ENCODE measurements around the gene ACTG2.

The ACTG2 gene

DNA sequence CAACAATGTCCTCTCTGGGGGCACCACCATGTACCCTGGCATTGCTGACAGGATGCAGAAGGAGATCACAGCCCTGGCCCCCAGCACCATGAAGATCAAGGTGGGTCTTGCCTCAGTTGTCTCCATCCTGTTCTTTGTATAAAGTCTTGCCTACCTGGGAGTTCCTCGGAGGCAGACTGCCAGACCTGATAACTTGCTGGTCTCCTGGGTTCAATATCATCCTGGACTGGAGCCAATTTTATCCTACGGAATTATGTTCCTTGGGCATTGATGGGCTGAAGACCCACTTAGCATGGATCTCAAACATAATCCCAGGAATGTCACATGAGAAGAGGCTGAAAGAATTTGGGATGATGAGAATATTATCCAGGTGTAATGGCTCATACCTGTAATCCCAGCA is 23.9 kb downstream of the ACTG2 start:
- TF ChIP-seq, protein P1, sequence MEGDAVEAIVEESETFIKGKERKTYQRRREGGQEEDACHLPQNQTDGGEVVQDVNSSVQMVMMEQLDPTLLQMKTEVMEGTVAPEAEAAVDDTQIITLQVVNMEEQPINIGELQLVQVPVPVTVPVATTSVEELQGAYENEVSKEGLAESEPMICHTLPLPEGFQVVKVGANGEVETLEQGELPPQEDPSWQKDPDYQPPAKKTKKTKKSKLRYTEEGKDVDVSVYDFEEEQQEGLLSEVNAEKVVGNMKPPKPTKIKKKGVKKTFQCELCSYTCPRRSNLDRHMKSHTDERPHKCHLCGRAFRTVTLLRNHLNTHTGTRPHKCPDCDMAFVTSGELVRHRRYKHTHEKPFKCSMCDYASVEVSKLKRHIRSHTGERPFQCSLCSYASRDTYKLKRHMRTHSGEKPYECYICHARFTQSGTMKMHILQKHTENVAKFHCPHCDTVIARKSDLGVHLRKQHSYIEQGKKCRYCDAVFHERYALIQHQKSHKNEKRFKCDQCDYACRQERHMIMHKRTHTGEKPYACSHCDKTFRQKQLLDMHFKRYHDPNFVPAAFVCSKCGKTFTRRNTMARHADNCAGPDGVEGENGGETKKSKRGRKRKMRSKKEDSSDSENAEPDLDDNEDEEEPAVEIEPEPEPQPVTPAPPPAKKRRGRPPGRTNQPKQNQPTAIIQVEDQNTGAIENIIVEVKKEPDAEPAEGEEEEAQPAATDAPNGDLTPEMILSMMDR (IDR thresholded peaks at IDR 0.05): no peak
- no peak for TF ChIP-seq ZFX (IDR thresholded peaks at IDR 0.05; ENCODE audit: borderline replicate concordance)
- no peak overlapping the region for H3K27ac ChIP-seq

DNA sequence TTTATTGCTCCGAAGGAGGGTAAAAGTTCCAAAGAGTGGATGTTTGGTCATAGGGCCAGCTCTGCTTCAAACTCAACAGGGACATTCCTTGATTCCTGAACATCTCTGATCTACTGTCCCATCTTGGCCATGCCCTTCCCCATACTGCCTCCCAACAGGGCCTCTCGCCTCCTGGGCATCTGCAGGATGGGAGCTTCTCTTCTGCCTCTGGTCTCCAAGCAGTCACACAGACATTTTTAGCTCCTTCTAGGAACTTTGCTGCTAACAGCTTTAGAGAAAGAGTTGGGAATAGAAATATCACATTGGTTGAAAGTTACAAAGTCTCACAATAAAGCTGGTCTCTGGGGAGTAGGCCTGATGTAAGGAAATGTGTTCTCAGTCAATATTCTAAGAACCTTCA is 24.5 kb downstream of the ACTG2 start:
- TF ChIP-seq ZFX (IDR thresholded peaks at IDR 0.05; ENCODE audit: borderline replicate concordance): no peak
- TF ChIP-seq, protein P1 (IDR thresholded peaks at IDR 0.05): no peak
- no peak overlapping the region for H3K27ac ChIP-seq

DNA sequence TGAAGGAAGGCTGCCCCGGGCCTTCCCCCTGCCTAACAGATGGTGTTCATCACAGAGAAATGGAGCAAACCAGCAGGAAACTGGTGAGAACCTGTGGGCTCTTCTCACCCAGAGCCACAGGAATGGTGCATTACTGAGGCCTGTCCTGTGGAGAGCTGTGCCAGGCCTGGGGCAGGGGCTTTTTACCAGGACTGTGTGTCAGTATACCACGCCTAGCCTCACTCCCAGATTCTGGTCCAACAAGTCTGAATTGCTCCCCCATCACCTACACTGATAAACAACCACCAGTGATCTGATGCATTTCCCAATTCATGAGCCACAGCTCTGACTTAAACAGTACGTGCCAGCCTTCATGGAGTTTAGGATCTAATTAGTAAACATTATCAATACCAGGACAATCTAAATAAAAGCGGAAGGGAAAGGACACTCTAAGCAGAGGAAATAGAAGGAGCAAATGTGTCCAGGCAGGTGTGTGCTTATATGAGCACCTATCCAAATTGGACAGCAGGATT is 24.9 kb downstream of the ACTG2 start:
- H3K27ac ChIP-seq: no peak overlapping the region
- TF ChIP-seq ZFX (IDR thresholded peaks at IDR 0.05; ENCODE audit: borderline replicate concordance): no peak
- TF ChIP-seq, protein P1 (IDR thresholded peaks at IDR 0.05): no peak

DNA sequence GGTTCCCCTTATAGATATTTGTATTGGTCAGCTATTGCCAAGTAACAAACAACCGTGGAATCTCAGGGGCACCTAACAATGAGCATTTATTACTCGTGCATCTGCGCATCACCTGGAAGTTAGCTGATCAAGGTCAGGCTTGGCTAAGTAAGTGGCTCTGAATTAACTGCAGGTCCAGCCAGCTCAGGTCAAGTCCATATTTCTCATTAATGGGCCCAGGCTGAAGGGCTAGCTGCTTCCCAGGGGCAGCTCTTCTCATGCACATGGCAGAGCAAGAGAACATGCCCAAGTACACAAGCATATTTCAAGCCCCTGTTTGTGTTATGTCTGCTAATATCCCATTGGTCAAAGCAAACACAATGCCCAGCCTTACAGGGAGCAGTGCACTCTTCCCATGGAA is 26.0 kb downstream of the ACTG2 start:
- no peak overlapping the region for H3K27ac ChIP-seq
- no peak for TF ChIP-seq ZFX (IDR thresholded peaks at IDR 0.05; ENCODE audit: borderline replicate concordance)
- TF ChIP-seq, protein P1 (IDR thresholded peaks at IDR 0.05): no peak

DNA sequence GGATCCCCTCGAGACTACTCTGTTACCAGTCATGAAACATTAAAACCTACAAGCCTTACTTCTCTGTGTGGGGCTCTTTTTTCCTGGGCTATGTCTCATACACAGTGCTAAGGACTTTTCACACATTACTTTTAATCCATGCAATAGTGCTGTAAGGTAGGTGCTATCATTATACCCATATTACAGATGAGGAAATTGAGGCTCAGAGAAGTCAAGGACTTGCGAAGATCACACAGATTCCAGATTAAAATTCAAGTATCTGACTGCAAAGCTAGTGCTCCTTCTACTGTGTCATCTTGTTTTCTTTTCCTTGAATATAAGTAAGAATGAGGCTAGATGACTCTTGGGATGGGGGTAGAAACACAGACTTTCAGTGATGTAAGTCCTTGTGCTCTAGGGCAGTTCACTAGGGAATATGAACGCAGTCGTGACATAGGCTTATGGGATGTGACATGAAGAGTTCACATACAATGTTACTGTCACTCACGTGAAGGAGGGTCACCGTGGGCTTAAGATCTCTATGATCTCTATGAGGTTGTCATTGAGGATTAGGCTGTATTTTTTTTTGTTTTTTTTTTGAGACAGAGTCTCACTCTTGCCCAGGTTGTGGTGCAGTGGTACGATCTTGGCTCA is 26.9 kb downstream of the ACTG2 start:
- H3K27ac ChIP-seq: no peak overlapping the region
- TF ChIP-seq, protein P1 (IDR thresholded peaks at IDR 0.05): no peak
- no peak for TF ChIP-seq ZFX (IDR thresholded peaks at IDR 0.05; ENCODE audit: borderline replicate concordance)

DNA sequence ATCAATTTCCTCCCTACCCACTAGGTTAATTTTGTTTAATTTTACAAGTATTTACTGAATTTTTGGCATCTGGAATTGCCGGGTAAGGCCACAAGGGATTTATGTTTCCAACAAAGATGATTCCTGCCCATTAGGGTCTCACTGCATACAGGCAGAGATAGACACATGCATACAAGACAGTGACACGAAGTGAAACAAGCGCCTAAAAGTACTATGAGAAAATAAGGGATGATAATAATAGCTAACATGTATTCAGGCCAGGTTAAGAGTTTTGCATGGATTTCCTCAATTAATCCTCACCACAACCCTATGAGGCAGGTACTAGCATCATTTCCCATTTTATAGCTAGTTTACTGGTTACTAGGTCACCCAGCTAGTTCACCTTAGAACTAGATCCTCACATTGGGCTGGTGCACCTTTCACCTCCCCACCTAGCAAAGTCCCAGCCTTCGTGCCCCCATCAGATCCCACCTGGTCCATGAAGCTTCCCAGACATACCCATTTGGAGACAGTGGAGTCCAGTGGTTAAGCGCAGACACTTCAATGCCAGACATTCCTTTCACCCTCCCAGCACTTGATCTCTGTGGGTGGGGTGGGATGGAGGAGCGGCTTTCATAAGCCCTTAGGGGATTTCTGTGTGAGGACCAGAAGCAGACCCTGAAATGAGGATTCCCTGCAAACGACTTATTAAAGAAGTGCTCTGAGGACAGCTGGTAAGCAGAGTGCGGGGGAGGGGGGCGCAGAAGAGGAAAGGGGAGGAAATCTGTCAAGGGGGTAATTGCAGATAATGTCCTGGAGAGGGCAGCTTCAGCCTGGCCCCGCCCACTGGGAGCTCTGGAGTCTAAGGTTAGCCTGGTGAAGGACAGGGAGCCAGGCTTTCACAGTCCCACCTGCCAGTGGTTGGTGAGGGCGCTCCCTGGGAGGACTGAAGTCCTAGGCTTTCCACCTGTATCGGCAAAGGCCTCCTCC is 28.1 kb downstream of the ACTG2 start:
- no peak for TF ChIP-seq ZFX (IDR thresholded peaks at IDR 0.05; ENCODE audit: borderline replicate concordance)
- TF ChIP-seq, protein P1 (IDR thresholded peaks at IDR 0.05): peak; percentile 54
- no peak overlapping the region for H3K27ac ChIP-seq

DNA sequence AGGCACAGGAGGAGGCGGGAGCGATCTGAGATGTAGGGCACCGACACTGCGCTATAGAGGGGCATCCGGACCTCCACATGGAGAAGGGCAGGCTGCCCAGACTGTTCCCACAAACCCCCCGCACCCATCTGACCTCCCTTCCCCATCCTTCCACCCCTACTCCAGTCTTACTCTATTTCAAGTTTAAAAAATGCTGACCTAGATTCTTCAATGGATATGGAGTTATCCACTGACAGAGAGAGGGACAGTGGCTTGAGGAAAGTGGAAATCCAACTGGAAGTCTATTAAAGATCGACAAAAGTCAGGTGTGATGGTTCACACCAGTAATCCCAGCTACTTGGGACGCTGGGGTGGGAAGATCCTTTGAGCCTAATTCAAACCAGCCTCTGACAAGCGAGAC is 28.8 kb downstream of the ACTG2 start:
- H3K27ac ChIP-seq: no peak overlapping the region
- TF ChIP-seq, protein P1 (IDR thresholded peaks at IDR 0.05): no peak
- TF ChIP-seq ZFX (IDR thresholded peaks at IDR 0.05; ENCODE audit: borderline replicate concordance): no peak
